ENCODE measurements around the gene PPP1R15B. TPM values are rescaled to one million over a fixed set of nuclear protein-coding genes. Genes with fewer than 3 reads are reported as not detected.

PPP1R15B gene
- total RNA-seq, 1 experiment from 2014 or later = 52.5 TPM

DNA sequence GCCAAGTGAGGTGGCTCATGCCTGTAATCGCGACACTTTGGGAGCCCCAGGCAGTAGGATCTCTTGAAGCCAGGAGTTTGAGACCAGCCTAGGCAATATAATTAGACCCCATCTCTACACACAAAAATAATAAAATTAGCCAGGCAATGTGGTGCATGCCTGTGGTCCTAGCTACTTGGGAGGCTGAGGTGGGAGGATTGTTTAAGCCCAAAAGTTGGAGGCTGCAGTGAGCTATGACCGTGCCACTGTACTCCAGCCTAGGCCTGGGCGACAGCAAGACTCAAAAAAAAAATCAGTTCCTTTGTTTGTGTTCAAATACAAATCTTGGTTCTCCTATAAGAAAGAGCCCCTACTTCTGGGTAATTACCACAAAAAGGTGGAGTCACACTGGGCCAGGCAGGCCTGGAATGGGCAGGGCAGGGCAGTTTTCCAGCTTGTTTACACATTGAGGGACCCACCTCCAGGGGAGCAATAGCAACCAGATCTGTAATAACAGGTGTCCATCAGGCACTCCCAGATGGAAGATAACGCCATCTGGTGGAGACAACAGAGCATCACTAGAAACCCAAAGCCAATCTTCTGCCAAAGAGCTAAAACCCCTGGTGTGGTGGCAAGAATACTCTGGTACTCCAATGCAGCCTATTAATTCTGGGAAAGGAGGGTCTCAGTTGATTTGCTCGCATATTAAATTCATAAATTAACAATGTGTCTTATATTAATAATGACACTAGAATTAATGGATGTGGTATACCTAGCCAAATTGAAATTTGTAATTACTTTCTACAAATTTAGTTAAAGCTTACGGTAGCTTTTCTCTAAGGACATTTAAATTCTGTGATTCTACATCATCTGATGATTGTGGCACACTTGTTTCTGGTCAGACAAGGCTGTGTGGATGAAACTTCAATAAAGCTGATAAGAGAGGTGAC is 13.2 kb downstream of the PPP1R15B start:
- Histone ChIP-seq H3K36me3 (ENCODE audit: insufficient read depth, low read length, poor library complexity, severe bottlenecking) (peaks cover 46% of the 10 kb centered on the region), H3K27ac (ENCODE audit: low read depth, low read length, poor library complexity, severe bottlenecking) (no peak overlapping the region), H3K27me3 (replicated peaks; ENCODE audit: insufficient read depth, low read depth, low read length, poor library complexity) (no peaks in the 10 kb centered on the region), H3K4me3 (ENCODE audit: low read depth, low read length, poor library complexity, severe bottlenecking) (no peak overlapping the region), H3K9me3 (ENCODE audit: low read depth, low read length, poor library complexity, severe bottlenecking) (no peaks in the 10 kb centered on the region), H3K4me1 (ENCODE audit: insufficient read depth, low read length, poor library complexity, severe bottlenecking) (no peaks in the 10 kb centered on the region)
- ChIA-PET POLR2A (ENCODE audit: low non-redundant PET) (interaction anchor here (0.6 kb wide), 1 partner anchor 12 kb away, joined by 3 read pairs; no protein-coding TSS in a partner anchor), CTCF (interaction anchor here (0.5 to 1.5 kb wide), 23 partner anchors 9 to 1138 kb away, joined by 3 to 10 read pairs (median 4); partner anchors contain the start of genes GOLT1A, MDM4 and PIK3C2B)
- intact Hi-C loops (cut with micrococcal nuclease; ENCODE audit: unreplicated experiment) = no loop called here
- DNase-seq (ENCODE audit: low spot score) = peak; percentile 90
- TF ChIP-seq, protein P1, sequence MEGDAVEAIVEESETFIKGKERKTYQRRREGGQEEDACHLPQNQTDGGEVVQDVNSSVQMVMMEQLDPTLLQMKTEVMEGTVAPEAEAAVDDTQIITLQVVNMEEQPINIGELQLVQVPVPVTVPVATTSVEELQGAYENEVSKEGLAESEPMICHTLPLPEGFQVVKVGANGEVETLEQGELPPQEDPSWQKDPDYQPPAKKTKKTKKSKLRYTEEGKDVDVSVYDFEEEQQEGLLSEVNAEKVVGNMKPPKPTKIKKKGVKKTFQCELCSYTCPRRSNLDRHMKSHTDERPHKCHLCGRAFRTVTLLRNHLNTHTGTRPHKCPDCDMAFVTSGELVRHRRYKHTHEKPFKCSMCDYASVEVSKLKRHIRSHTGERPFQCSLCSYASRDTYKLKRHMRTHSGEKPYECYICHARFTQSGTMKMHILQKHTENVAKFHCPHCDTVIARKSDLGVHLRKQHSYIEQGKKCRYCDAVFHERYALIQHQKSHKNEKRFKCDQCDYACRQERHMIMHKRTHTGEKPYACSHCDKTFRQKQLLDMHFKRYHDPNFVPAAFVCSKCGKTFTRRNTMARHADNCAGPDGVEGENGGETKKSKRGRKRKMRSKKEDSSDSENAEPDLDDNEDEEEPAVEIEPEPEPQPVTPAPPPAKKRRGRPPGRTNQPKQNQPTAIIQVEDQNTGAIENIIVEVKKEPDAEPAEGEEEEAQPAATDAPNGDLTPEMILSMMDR (conservative IDR thresholded peaks at IDR 0.05; ENCODE audit: low read depth, low read length) = peak; percentile 92
- no peak for TF ChIP-seq EZH2 (IDR thresholded peaks at IDR 0.05; ENCODE audit: borderline replicate concordance, low read depth, low read length, poor library complexity, severe bottlenecking)
- no TSS peak for BruUV-seq (replicated peaks)

DNA sequence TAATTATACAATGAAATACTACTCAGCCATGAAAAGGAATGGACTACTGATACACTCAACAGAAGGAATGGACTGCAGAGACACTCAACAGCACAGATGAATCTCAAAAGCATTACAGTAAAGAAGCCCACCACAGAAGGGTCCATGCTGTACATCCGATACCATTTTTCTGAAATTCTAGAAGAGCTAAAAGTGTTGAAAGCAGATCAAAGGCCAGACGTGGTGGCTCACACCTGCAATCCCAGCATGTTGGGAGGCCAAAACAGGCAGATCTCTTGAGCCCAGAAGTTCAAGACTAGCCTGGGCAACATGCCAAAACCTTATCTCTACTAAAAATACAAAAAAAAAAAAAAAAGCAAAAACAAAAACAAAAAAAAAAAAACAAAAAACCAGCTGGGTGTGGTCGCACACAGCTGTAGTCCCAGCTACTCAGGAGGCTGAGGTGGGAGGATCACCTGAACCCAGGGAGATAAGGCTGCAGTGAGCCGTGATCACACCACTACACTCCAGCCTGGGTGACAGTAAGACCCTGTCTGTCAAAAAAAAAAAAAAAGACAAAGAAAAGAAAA is 15.5 kb downstream of the PPP1R15B start:
- intact Hi-C loops (cut with micrococcal nuclease; ENCODE audit: unreplicated experiment) = no loop called here
- no peak overlapping the region for H3K4me3 ChIP-seq (ENCODE audit: low read depth, low read length, poor library complexity, severe bottlenecking)
- H3K36me3 ChIP-seq (ENCODE audit: insufficient read depth, low read length, poor library complexity, severe bottlenecking) = peaks cover 27% of the 10 kb centered on the region
- no peak overlapping the region for H3K27ac ChIP-seq (ENCODE audit: low read depth, low read length, poor library complexity, severe bottlenecking)
- CTCF ChIA-PET = no interaction called here
- no peak for DNase-seq (ENCODE audit: low spot score)
- no TSS peak for BruUV-seq (replicated peaks)
- TF ChIP-seq, protein P1 (conservative IDR thresholded peaks at IDR 0.05; ENCODE audit: low read depth, low read length) = no peak
- no peak for TF ChIP-seq EZH2 (IDR thresholded peaks at IDR 0.05; ENCODE audit: borderline replicate concordance, low read depth, low read length, poor library complexity, severe bottlenecking)
- H3K4me1 ChIP-seq (ENCODE audit: insufficient read depth, low read length, poor library complexity, severe bottlenecking) = no peaks in the 10 kb centered on the region
- H3K27me3 ChIP-seq (replicated peaks; ENCODE audit: insufficient read depth, low read depth, low read length, poor library complexity) = no peaks in the 10 kb centered on the region
- H3K9me3 ChIP-seq (ENCODE audit: low read depth, low read length, poor library complexity, severe bottlenecking) = no peaks in the 10 kb centered on the region
- POLR2A ChIA-PET (ENCODE audit: low non-redundant PET) = no interaction called here

DNA sequence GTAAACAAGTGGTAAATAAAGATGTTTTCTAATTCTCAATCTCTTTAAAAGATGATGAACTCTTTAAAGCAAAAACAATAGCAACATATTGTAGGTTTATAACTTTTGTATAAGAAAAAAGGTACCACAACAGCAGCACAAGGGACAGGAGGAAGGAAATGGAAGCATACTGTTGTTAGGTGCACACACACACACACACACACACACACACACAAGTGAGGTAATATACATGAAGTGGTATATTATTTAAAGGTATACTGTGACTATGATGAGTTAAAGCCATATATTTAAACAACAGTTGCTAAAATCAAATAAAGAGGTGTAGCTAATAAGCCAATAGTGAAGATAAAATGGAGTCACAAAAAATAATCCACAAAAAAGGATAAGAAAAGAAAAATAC is 20.0 kb downstream of the PPP1R15B start:
- no peak overlapping the region for H3K4me3 ChIP-seq (ENCODE audit: low read depth, low read length, poor library complexity, severe bottlenecking)
- TF ChIP-seq, protein P1 (conservative IDR thresholded peaks at IDR 0.05; ENCODE audit: low read depth, low read length) = no peak
- no peak for TF ChIP-seq EZH2 (IDR thresholded peaks at IDR 0.05; ENCODE audit: borderline replicate concordance, low read depth, low read length, poor library complexity, severe bottlenecking)
- no peaks in the 10 kb centered on the region for H3K9me3 ChIP-seq (ENCODE audit: low read depth, low read length, poor library complexity, severe bottlenecking)
- H3K27me3 ChIP-seq (replicated peaks; ENCODE audit: insufficient read depth, low read depth, low read length, poor library complexity) = no peaks in the 10 kb centered on the region
- no peak overlapping the region for H3K27ac ChIP-seq (ENCODE audit: low read depth, low read length, poor library complexity, severe bottlenecking)
- intact Hi-C loops (cut with micrococcal nuclease; ENCODE audit: unreplicated experiment) = no loop called here
- no peak for DNase-seq (ENCODE audit: low spot score)
- BruUV-seq (replicated peaks) = no TSS peak
- ChIA-PET CTCF (no interaction called here), POLR2A (ENCODE audit: low non-redundant PET) (no interaction called here)
- peaks cover 9% of the 10 kb centered on the region for H3K4me1 ChIP-seq (ENCODE audit: insufficient read depth, low read length, poor library complexity, severe bottlenecking)
- no peaks in the 10 kb centered on the region for H3K36me3 ChIP-seq (ENCODE audit: insufficient read depth, low read length, poor library complexity, severe bottlenecking)

Data from A673 (cell line).